Chondrocyte (in vitro differentiated cells): ENCODE data around the gene TBCEL. TPM values are rescaled to one million over a fixed set of nuclear protein-coding genes. Genes with fewer than 3 reads are reported as not detected.

ENCODE experiments used
- DNase-seq: peaks from one replicate; pipeline ENCODE4 v3.0.0; 2021; ENCODE audit warnings: mixed read lengths, low spot score
- H3K27ac Mint-ChIP-seq: one replicate; pipeline ENCODE4 v1.8.0; 2021; ENCODE audit warnings: mild to moderate bottlenecking, moderate library complexity, mixed read lengths; ENCODE audit not compliant: unreplicated experiment
- H3K27me3 Mint-ChIP-seq: 2 replicates; pipeline ENCODE4 v1.8.0; 2021; ENCODE audit warnings: low read depth, mixed read lengths
- H3K36me3 Mint-ChIP-seq: 2 replicates; pipeline ENCODE4 v1.8.0; 2021; ENCODE audit warnings: low read depth, mixed read lengths
- H3K4me1 Mint-ChIP-seq: 2 replicates; pipeline ENCODE4 v1.8.0; 2021; ENCODE audit warnings: low read depth, mild to moderate bottlenecking, mixed read lengths
- H3K4me3 Mint-ChIP-seq: one replicate; pipeline ENCODE4 v1.8.0; 2021; ENCODE audit warnings: mild to moderate bottlenecking, moderate library complexity, mixed read lengths; ENCODE audit not compliant: unreplicated experiment
- H3K9me3 Mint-ChIP-seq: 2 replicates; pipeline ENCODE4 v1.8.0; 2021; ENCODE audit warnings: low read depth, mixed read lengths
- CTCF ChIP-seq: fragments of 200-600 bp; sonication (generic); IDR thresholded peaks from 2 replicates; pipeline ENCODE4 v1.5.0; 2021; ENCODE audit warnings: antibody characterized with exemption, mild to moderate bottlenecking, moderate library complexity
- total RNA-seq: library from RNA; stranded (reverse); gene quantifications from 3 replicates; pipeline ENCODE4 v1.2.1, GENCODE V29; 2021

TBCEL gene
- total RNA-seq, 1 donor from 2014 or later: 29.6 TPM

- Mint-ChIP-seq H3K27ac (no peak overlapping the region), H3K27me3 (peaks cover 21% of the 10 kb centered on the region)
- DNase-seq: no peak
Observed at GRCh38 chr11:120978701-120979100, 45.2 kb upstream of the TBCEL start.

GRCh38 chr11:120985718-120986569, 38.0 kb upstream of the TBCEL start:
- no peaks in the 10 kb centered on the region for H3K9me3 Mint-ChIP-seq
- H3K36me3 Mint-ChIP-seq: no peaks in the 10 kb centered on the region
- H3K27me3 Mint-ChIP-seq: peaks cover 25% of the 10 kb centered on the region
- peak overlapping the region; percentile 49 for H3K4me3 Mint-ChIP-seq
- no peak for DNase-seq
- H3K27ac Mint-ChIP-seq: no peak overlapping the region
- no peaks in the 10 kb centered on the region for H3K4me1 Mint-ChIP-seq
- TF ChIP-seq CTCF: peak; percentile 52

More at GRCh38 chr11:120978701-120979100, 45.2 kb upstream of the TBCEL start:
- TF ChIP-seq CTCF: no peak
- H3K9me3 Mint-ChIP-seq: no peaks in the 10 kb centered on the region
- no peak overlapping the region for H3K4me3 Mint-ChIP-seq
- H3K4me1 Mint-ChIP-seq: no peaks in the 10 kb centered on the region
- H3K36me3 Mint-ChIP-seq: no peaks in the 10 kb centered on the region

GRCh38 chr11:120988603-120989002, 35.3 kb upstream of the TBCEL start:
- H3K27me3 Mint-ChIP-seq: peaks cover 13% of the 10 kb centered on the region
- TF ChIP-seq CTCF: no peak
- H3K9me3 Mint-ChIP-seq: no peaks in the 10 kb centered on the region

DNA sequence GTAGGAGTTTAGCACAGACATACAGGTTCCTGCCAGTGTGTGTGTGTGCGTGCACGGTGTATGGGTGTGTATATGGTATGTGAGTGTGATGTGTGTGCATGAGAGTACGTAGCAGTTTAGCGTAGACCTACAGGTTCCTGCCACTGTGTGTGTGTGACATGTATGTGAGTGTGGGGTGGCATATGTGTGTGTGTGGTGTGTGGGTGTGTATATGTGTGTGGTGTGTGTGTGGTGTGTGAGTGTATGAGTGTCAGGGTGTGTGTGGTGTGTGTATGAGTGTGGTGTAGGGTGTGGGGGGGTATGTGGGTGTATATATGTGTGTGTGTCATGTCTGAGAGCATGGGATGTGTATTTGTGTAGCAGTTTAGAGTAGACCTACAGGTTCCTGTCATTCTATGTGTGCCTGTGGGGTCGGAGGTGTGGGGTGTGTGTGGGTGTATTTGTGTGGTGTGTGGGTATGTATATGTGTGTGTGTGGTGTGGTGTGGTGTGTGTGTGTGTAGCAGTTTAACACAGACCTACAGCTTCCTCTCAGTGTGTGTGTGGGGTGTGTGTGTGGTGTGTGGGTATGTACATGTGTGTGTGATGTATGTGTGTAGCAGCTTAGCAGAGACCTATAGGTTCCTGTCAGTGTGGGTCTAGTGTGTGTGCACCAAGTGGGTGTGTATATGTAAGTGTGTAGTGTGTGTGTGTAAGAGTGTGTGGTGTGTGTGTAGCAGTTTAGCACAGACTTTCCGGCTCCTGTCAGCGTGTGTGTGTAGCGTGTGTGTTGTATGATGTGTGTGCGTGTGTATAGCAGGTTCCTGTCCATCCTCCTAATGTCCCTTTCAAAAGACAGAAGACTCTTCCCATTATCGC, 31.8 kb upstream of the TBCEL start:
- no peak overlapping the region for H3K4me3 Mint-ChIP-seq
- no peaks in the 10 kb centered on the region for H3K9me3 Mint-ChIP-seq
- no peaks in the 10 kb centered on the region for H3K4me1 Mint-ChIP-seq
- no peak for DNase-seq
- peaks cover 33% of the 10 kb centered on the region for H3K27me3 Mint-ChIP-seq
- H3K36me3 Mint-ChIP-seq: no peaks in the 10 kb centered on the region
- no peak for TF ChIP-seq CTCF
- H3K27ac Mint-ChIP-seq: no peak overlapping the region

More at GRCh38 chr11:120988603-120989002, 35.3 kb upstream of the TBCEL start:
- Mint-ChIP-seq H3K27ac (no peak overlapping the region), H3K4me1 (no peaks in the 10 kb centered on the region), H3K4me3 (no peak overlapping the region), H3K36me3 (no peaks in the 10 kb centered on the region)
- DNase-seq: no peak
